HCT116 (cell line): ENCODE data around the gene TIAM2. TPM values are rescaled to one million over a fixed set of nuclear protein-coding genes. Genes with fewer than 3 reads are reported as not detected.
A peak's percentile ranks its signal among the peaks of the same experiment; 100 is the strongest.

Experiments used
- ATAC-seq: fragments of 200-7000 bp; cut with Tn5 transposase; 2 replicates; pipeline ENCODE4 v1.9.1; 2020; ENCODE audit warnings: mild to moderate bottlenecking, moderate library complexity
- BruUV-seq: library from RNA; stranded (reverse); fragments of 400-500 nt; replicated peaks from 2 replicates; lab custom pipeline; 2021; lab: Mats Ljungman, UMichigan
- CTCF ChIA-PET: fragments of 300-600 bp; sonication (Branson Sonifier 250); formaldehyde crosslinking; loops from one replicate; lab custom pipeline; 2021; ENCODE audit warnings: antibody characterized with exemption; lab: Charles Lee
- POLR2A ChIA-PET: fragments of 300-600, 350-600 bp; sonication (Branson Sonifier 250); formaldehyde crosslinking; loops from one replicate; lab custom pipeline; 2021; ENCODE audit warnings: antibody characterized with exemption; lab: Charles Lee
- RAD21 ChIA-PET, 2 experiments: fragments of 300-600 bp; sonication (Branson Sonifier 250); formaldehyde crosslinking; loops; one replicate each; lab custom pipeline; 2023; ENCODE audit warnings: low total read pairs in 2 of 2; ENCODE audit not compliant: uncharacterized antibody in 2 of 2, unreplicated experiment in 2 of 2, low non-redundant PET in 1 of 2; lab: Charles Lee
- DNase-seq: peaks from one replicate; pipeline ENCODE4 v3.0.0-alpha.2; 2010; ENCODE audit warnings: low read depth, low spot score
- H2AFZ ChIP-seq: fragments of 200-600 bp; shearing (Covaris generic), sonication (generic); 2 replicates; pipeline ENCODE4 v1.6.1; 2017; ENCODE audit warnings: low read depth, mixed run types, mixed read lengths, antibody characterized with exemption, low read length; ENCODE audit not compliant: poor library complexity, severe bottlenecking
- H3K27ac ChIP-seq: 2 replicates; pipeline ENCODE4 v1.5.1; 2012; ENCODE audit warnings: low read depth, low read length
- H3K27me3 ChIP-seq: fragments of 200-600 bp; sonication (generic); 2 replicates; pipeline ENCODE4 v1.6.1; 2016; ENCODE audit warnings: mixed run types, low read length, mixed read lengths; ENCODE audit not compliant: insufficient read depth
- H3K36me3 ChIP-seq, 2 experiments: fragments of 200-500 bp in 1 of 2; fragments of 200-600 bp in 1 of 2; sonication (Bioruptor generic) in 1 of 2; sonication (generic) in 1 of 2; 2 replicates each; pipeline versions ENCODE4 v1.5.1 to v1.6.1; 2014 to 2016; ENCODE audit warnings: low read length in 2 of 2, inconsistent platforms in 1 of 2, mixed read lengths in 1 of 2, mixed run types in 1 of 2; ENCODE audit not compliant: insufficient read depth in 2 of 2, control insufficient read depth in 1 of 2
- H3K4me1 ChIP-seq, 2 experiments: fragments of 200-600 bp in 1 of 2; sonication (generic) in 1 of 2; 2 replicates each; pipeline versions ENCODE4 v1.5.1 to v1.6.1; 2012 to 2017; ENCODE audit warnings: low read length in 2 of 2, inconsistent platforms in 1 of 2, mild to moderate bottlenecking in 1 of 2, mixed read lengths in 1 of 2, mixed run types in 1 of 2, moderate library complexity in 1 of 2; ENCODE audit not compliant: insufficient read depth in 2 of 2, control insufficient read depth in 1 of 2
- H3K4me2 ChIP-seq: fragments of 200-600 bp; sonication (generic); 2 replicates; pipeline ENCODE4 v1.6.1; 2017; ENCODE audit warnings: mixed run types, low read length, mixed read lengths
- H3K4me3 ChIP-seq, 2 experiments: fragments of 200-600 bp in 1 of 2; sonication (generic) in 1 of 2; replicated peaks in 1 of 2; 2 replicates each; pipeline ENCODE4 v1.5.1; 2011 to 2016; ENCODE audit warnings: low read length in 2 of 2, control low read depth in 1 of 2, low read depth in 1 of 2, mild to moderate bottlenecking in 1 of 2, mixed read lengths in 1 of 2, mixed run types in 1 of 2
- H3K79me2 ChIP-seq: fragments of 200-600 bp; sonication (generic); 2 replicates; pipeline ENCODE4 v1.6.1; 2017; ENCODE audit warnings: mild to moderate bottlenecking, mixed run types, low read length, moderate library complexity, mixed read lengths; ENCODE audit not compliant: insufficient read depth
- H3K9ac ChIP-seq: fragments of 200-600 bp; sonication (generic); 2 replicates; pipeline ENCODE4 v1.6.1; 2016; ENCODE audit warnings: low read length, mixed read lengths
- H3K9me2 ChIP-seq: fragments of 200-600 bp; sonication (generic), shearing (Covaris generic); 2 replicates; pipeline ENCODE4 v1.6.1; 2017; ENCODE audit warnings: mixed run types, mild to moderate bottlenecking, moderate library complexity; ENCODE audit not compliant: insufficient read depth
- H3K9me3 ChIP-seq, 2 experiments: fragments of 200-500 bp in 1 of 2; fragments of 200-600 bp in 1 of 2; sonication (Bioruptor generic) in 1 of 2; sonication (generic) in 1 of 2; 2 replicates each; pipeline ENCODE4 v1.6.1; 2014 to 2017; ENCODE audit warnings: low read length in 2 of 2, mixed read lengths in 2 of 2, inconsistent platforms in 1 of 2, low read depth in 1 of 2, mild to moderate bottlenecking in 1 of 2, mixed run types in 1 of 2, moderate library complexity in 1 of 2; ENCODE audit not compliant: control insufficient read depth in 1 of 2, insufficient read depth in 1 of 2
- H4K20me1 ChIP-seq: fragments of 200-600 bp; sonication (generic), shearing (Covaris generic); 2 replicates; pipeline ENCODE4 v1.6.1; 2017; ENCODE audit warnings: mixed run types, mild to moderate bottlenecking, moderate library complexity; ENCODE audit not compliant: insufficient read depth
- CBX3 ChIP-seq: IDR thresholded peaks from 2 replicates; pipeline ENCODE4 v1.6.1; 2012; ENCODE audit warnings: low read depth
- CEBPB ChIP-seq: IDR thresholded peaks from 2 replicates; pipeline ENCODE4 v1.6.1; 2012; ENCODE audit warnings: low read depth
- CTCF ChIP-seq, 3 experiments: fragments of 200-600 bp in 1 of 3; sonication (generic) in 1 of 3; IDR thresholded peaks in 2 of 3; conservative IDR thresholded peaks in 1 of 3; 2 replicates each; pipeline ENCODE4 v1.5.1; 2012 to 2017; ENCODE audit warnings: low read depth in 2 of 3, low read length in 2 of 3, antibody characterized with exemption in 1 of 3, borderline replicate concordance in 1 of 3, control low read depth in 1 of 3, mild to moderate bottlenecking in 1 of 3, mixed read lengths in 1 of 3, mixed run types in 1 of 3, moderate library complexity in 1 of 3; ENCODE audit not compliant: insufficient read depth in 1 of 3
- EGR1 ChIP-seq: IDR thresholded peaks from 2 replicates; pipeline ENCODE4 v1.6.1; 2012; ENCODE audit warnings: low read depth
- ELF1 ChIP-seq: IDR thresholded peaks from 2 replicates; pipeline ENCODE4 v1.6.1; 2012; ENCODE audit warnings: low read depth, borderline replicate concordance
- EZH2 ChIP-seq: fragments of 200-600 bp; sonication (generic); IDR thresholded peaks from 2 replicates; pipeline ENCODE4 v1.6.1; 2017; ENCODE audit warnings: antibody characterized with exemption, mixed run types
- EZH2phosphoT487 ChIP-seq: fragments of 200-600 bp; IDR thresholded peaks from 2 replicates; pipeline ENCODE4 v1.6.1; 2018; ENCODE audit warnings: antibody characterized with exemption, borderline replicate concordance
- FOSL1 ChIP-seq: IDR thresholded peaks from 2 replicates; pipeline ENCODE4 v1.6.1; 2012; ENCODE audit warnings: low read depth
- JUND ChIP-seq: IDR thresholded peaks from 2 replicates; pipeline ENCODE4 v1.6.1; 2012
- MAX ChIP-seq: IDR thresholded peaks from 2 replicates; pipeline ENCODE4 v1.6.1; 2012
- RAD21 ChIP-seq: IDR thresholded peaks from 2 replicates; pipeline ENCODE4 v1.6.1; 2012; ENCODE audit warnings: low read depth, mild to moderate bottlenecking
- SIN3A ChIP-seq: IDR thresholded peaks from 2 replicates; pipeline ENCODE4 v1.6.1; 2012; ENCODE audit warnings: low read depth
- SP1 ChIP-seq: IDR thresholded peaks from 2 replicates; pipeline ENCODE4 v1.6.1; 2012; ENCODE audit warnings: low read depth
- TCF7L2 ChIP-seq: IDR thresholded peaks from 2 replicates; pipeline ENCODE4 v1.7.0; 2011; ENCODE audit warnings: borderline replicate concordance, inconsistent platforms; ENCODE audit not compliant: insufficient read depth, insufficient read length; ENCODE audit errors: extremely low read depth
- YY1 ChIP-seq: IDR thresholded peaks from 2 replicates; pipeline ENCODE4 v1.6.1; 2011; ENCODE audit warnings: low read length, low read depth, moderate library complexity, mild to moderate bottlenecking; ENCODE audit not compliant: insufficient replicate concordance; ENCODE audit errors: extremely low read depth
- ZBTB33 ChIP-seq: IDR thresholded peaks from 2 replicates; pipeline ENCODE4 v1.6.1; 2011; ENCODE audit warnings: mild to moderate bottlenecking, low read length, moderate library complexity; ENCODE audit not compliant: insufficient replicate concordance; ENCODE audit errors: extremely low read depth
- ZNF274 ChIP-seq: fragments of 200-500 bp; sonication (Bioruptor generic); IDR thresholded peaks from 2 replicates; pipeline ENCODE4 v1.6.1; 2014; ENCODE audit warnings: mild to moderate bottlenecking, low read depth, low read length, inconsistent platforms
- intact Hi-C: fragments of 100-400 bp; cut with micrococcal nuclease; formaldehyde crosslinking; loops from 2 replicates; pipeline ENCODE4 v1.10.0; 2022
- total RNA-seq: library from RNA; stranded (reverse); gene quantifications from one replicate; pipeline ENCODE4 v1.2.1, GENCODE V29; 2021; ENCODE audit not compliant: unreplicated experiment
- TF ChIP-seq, protein P1 (sequence below): IDR thresholded peaks from 2 replicates; pipeline ENCODE4 v1.6.1; 2012; ENCODE audit warnings: low read depth

Gene TIAM2
- total RNA-seq, 1 experiment from 2014 or later: 9.4 TPM

DNA sequence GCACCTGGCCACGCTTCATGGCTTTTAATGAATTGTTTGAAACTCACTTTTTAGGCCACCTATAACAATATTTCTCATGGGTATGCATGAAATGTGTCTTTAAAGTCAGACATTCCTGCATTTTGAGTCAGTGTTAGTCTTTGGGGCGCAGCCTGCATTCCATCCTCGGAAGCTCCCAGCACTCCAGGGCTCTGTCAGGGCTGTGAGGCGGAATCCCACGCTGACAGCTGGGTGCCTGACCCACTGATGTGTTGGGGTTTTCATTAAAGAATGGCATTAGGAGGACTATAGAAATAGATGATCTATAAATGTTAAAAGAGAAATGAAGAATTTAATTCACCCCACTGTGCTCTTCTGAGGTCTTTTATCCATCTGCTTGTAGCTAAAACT, 252.5 kb downstream of the TIAM2 start:
- H3K9me3 ChIP-seq: no peaks in the 10 kb centered on the region
- peak overlapping the region; percentile 22 for H3K4me2 ChIP-seq
- H4K20me1 ChIP-seq: no peaks in the 10 kb centered on the region
- no peak for DNase-seq
- H3K9me2 ChIP-seq: no peaks in the 10 kb centered on the region
- ChIA-PET RAD21 (interaction anchor here in 1 of 2 experiments (1.2 kb wide), 1 partner anchor 69 kb away, joined by 3 read pairs; no protein-coding TSS in a partner anchor), POLR2A (interaction anchor here (1.2 kb wide), 1 partner anchor 70 kb away, joined by 3 read pairs; no protein-coding TSS in a partner anchor), CTCF (interaction anchor here (1.1 to 2.2 kb wide), 5 partner anchors 70 to 572 kb away, joined by 9 to 46 read pairs (median 12); no protein-coding TSS in a partner anchor)
- no peak overlapping the region for H3K4me3 ChIP-seq
- ATAC-seq: peak; percentile 60; the same call in 1 of the 2 replicates
- BruUV-seq: no TSS peak
- TF ChIP-seq EZH2phosphoT487 (no peak), SIN3A (no peak), ZNF274 (no peak), EGR1 (no peak), ZBTB33 (no peak), CTCF (IDR thresholded peaks at IDR 0.05 in 2 of 3, conservative IDR thresholded peaks at IDR 0.05 in 1 of 3; ENCODE audit: borderline replicate concordance in 1 of 3, insufficient read depth in 1 of 3, low read depth in 2 of 3, low read length in 2 of 3) (no peak), FOSL1 (no peak), RAD21 (no peak), JUND (no peak), YY1 (no peak), TCF7L2 (no peak), CBX3 (no peak), EZH2 (no peak), SP1 (no peak), CEBPB (no peak), MAX (no peak), ELF1 (no peak)
- TF ChIP-seq, protein P1, sequence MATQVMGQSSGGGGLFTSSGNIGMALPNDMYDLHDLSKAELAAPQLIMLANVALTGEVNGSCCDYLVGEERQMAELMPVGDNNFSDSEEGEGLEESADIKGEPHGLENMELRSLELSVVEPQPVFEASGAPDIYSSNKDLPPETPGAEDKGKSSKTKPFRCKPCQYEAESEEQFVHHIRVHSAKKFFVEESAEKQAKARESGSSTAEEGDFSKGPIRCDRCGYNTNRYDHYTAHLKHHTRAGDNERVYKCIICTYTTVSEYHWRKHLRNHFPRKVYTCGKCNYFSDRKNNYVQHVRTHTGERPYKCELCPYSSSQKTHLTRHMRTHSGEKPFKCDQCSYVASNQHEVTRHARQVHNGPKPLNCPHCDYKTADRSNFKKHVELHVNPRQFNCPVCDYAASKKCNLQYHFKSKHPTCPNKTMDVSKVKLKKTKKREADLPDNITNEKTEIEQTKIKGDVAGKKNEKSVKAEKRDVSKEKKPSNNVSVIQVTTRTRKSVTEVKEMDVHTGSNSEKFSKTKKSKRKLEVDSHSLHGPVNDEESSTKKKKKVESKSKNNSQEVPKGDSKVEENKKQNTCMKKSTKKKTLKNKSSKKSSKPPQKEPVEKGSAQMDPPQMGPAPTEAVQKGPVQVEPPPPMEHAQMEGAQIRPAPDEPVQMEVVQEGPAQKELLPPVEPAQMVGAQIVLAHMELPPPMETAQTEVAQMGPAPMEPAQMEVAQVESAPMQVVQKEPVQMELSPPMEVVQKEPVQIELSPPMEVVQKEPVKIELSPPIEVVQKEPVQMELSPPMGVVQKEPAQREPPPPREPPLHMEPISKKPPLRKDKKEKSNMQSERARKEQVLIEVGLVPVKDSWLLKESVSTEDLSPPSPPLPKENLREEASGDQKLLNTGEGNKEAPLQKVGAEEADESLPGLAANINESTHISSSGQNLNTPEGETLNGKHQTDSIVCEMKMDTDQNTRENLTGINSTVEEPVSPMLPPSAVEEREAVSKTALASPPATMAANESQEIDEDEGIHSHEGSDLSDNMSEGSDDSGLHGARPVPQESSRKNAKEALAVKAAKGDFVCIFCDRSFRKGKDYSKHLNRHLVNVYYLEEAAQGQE: no peak
- no peak overlapping the region for H3K27ac ChIP-seq
- no peak overlapping the region for H3K9ac ChIP-seq
- intact Hi-C loops: loop anchor here (1.0 to 10.0 kb wide), 4 partner anchors 70 to 570 kb away; no protein-coding TSS in a partner anchor
- H3K4me1 ChIP-seq: peaks cover 0 to 11% of the 10 kb centered on the region in 2 experiments; a peak in 1 of 4 replicates
- H3K36me3 ChIP-seq: no peaks in the 10 kb centered on the region; a peak in 1 of 4 replicates
- no peak overlapping the region for H2AFZ ChIP-seq
- H3K79me2 ChIP-seq: no peaks in the 10 kb centered on the region
- no peaks in the 10 kb centered on the region for H3K27me3 ChIP-seq
